SK-N-SH (cell line): ENCODE measurements around the gene CNNM1. TPM values are rescaled to one million over a fixed set of nuclear protein-coding genes. Genes with fewer than 3 reads are reported as not detected.

ENCODE experiments used
- CTCF ChIA-PET: fragments of 300-600, 350-600 bp; formaldehyde crosslinking; extraction: SDS; loops from one replicate; lab custom pipeline; 2021; lab: Yijun Ruan, JAX
- POLR2A ChIA-PET: fragments of 350-600 bp; sonication (Branson Sonifier 250); formaldehyde crosslinking; extraction: SDS; loops from one replicate; lab custom pipeline; 2020; ENCODE audit warnings: antibody characterized with exemption, inconsistent platforms; lab: Yijun Ruan, JAX
- DNase-seq: peaks from one replicate; pipeline ENCODE4 v3.0.0; 2012
- H2AFZ ChIP-seq: fragments of 200-600 bp; sonication (generic); 2 replicates; pipeline ENCODE4 v1.8.1; 2016; ENCODE audit warnings: antibody characterized with exemption, mild to moderate bottlenecking, low read depth
- H3F3A ChIP-seq: fragments of 200-600 bp; sonication (generic); replicated peaks from 2 replicates; pipeline ENCODE3; 2016; ENCODE audit warnings: antibody characterized with exemption, mild to moderate bottlenecking; ENCODE audit not compliant: insufficient read depth
- H3K27ac ChIP-seq, 2 experiments: fragments of 200-500 bp in 1 of 2; fragments of 200-600 bp in 1 of 2; sonication (Bioruptor generic) in 1 of 2; sonication (generic), shearing (Covaris generic) in 1 of 2; 2 replicates each; pipeline versions ENCODE4 v1.5.1 to v1.6.1; 2014 to 2016; ENCODE audit warnings: low read depth in 2 of 2, inconsistent platforms in 1 of 2, low read length in 1 of 2, mild to moderate bottlenecking in 1 of 2, mixed read lengths in 1 of 2
- H3K27me3 ChIP-seq: fragments of 200-600 bp; sonication (generic), shearing (Covaris generic); 2 replicates; pipeline ENCODE4 v1.6.1; 2016; ENCODE audit warnings: mixed run types; ENCODE audit not compliant: insufficient read depth
- H3K36me3 ChIP-seq, 2 experiments: fragments of 200-500 bp in 1 of 2; fragments of 200-600 bp in 1 of 2; sonication (Bioruptor generic) in 1 of 2; sonication (generic) in 1 of 2; replicated peaks in 1 of 2; 2 replicates each; pipeline versions ENCODE3 to v1.5.1; 2014 to 2016; ENCODE audit warnings: low read length in 1 of 2, mild to moderate bottlenecking in 1 of 2; ENCODE audit not compliant: insufficient read depth in 2 of 2, control insufficient read depth in 1 of 2
- H3K4me1 ChIP-seq, 2 experiments: fragments of 200-500 bp in 1 of 2; fragments of 200-600 bp in 1 of 2; sonication (Bioruptor generic) in 1 of 2; sonication (generic), shearing (Covaris generic) in 1 of 2; 2 replicates each; pipeline versions ENCODE4 v1.5.1 to v1.6.1; 2014 to 2016; ENCODE audit warnings: low read depth in 1 of 2, low read length in 1 of 2, mixed run types in 1 of 2; ENCODE audit not compliant: insufficient read depth in 2 of 2, control insufficient read depth in 1 of 2
- H3K4me2 ChIP-seq: fragments of 200-600 bp; sonication (generic), shearing (Covaris generic); 2 replicates; pipeline ENCODE4 v1.6.1; 2017; ENCODE audit warnings: mixed run types
- H3K4me3 ChIP-seq, 2 experiments: fragments of 200-500 bp in 1 of 2; fragments of 200-600 bp in 1 of 2; sonication (Bioruptor generic) in 1 of 2; sonication (generic), shearing (Covaris generic) in 1 of 2; 2 replicates each; pipeline versions ENCODE4 v1.5.1 to v1.8.1; 2014 to 2016; ENCODE audit warnings: low read depth in 2 of 2, inconsistent platforms in 1 of 2, low read length in 1 of 2, mild to moderate bottlenecking in 1 of 2, mixed read lengths in 1 of 2, moderate library complexity in 1 of 2
- H3K79me2 ChIP-seq: fragments of 200-600 bp; sonication (generic); 2 replicates; pipeline ENCODE4 v1.8.1; 2017; ENCODE audit warnings: mild to moderate bottlenecking; ENCODE audit not compliant: insufficient read depth
- H3K9ac ChIP-seq: fragments of 200-600 bp; sonication (generic); 2 replicates; pipeline ENCODE4 v1.6.1; 2017; ENCODE audit warnings: mixed run types
- H3K9me2 ChIP-seq: fragments of 200-600 bp; sonication (generic); 2 replicates; pipeline ENCODE4 v1.6.1; 2017; ENCODE audit warnings: mixed run types
- H3K9me3 ChIP-seq: fragments of 200-600 bp; sonication (generic); 2 replicates; pipeline ENCODE4 v1.6.1; 2017; ENCODE audit warnings: mixed run types, mild to moderate bottlenecking, moderate library complexity
- H4K20me1 ChIP-seq: fragments of 200-600 bp; sonication (generic); 2 replicates; pipeline ENCODE4 v1.6.1; 2017; ENCODE audit warnings: mild to moderate bottlenecking, mixed run types; ENCODE audit not compliant: insufficient read depth
- CTCF ChIP-seq: fragments of 200-600 bp; sonication (generic); IDR thresholded peaks from 2 replicates; pipeline ENCODE4 v1.6.1; 2017; ENCODE audit warnings: antibody characterized with exemption, mild to moderate bottlenecking, moderate library complexity
- ELF1 ChIP-seq: IDR thresholded peaks from 2 replicates; pipeline ENCODE4 v1.4.0; 2012
- FOXM1 ChIP-seq: IDR thresholded peaks from 2 replicates; pipeline ENCODE4 v1.4.0; 2012; ENCODE audit warnings: low read depth, mild to moderate bottlenecking
- GABPA ChIP-seq: IDR thresholded peaks from 2 replicates; pipeline ENCODE4 v1.4.0; 2012; ENCODE audit warnings: low read depth, mild to moderate bottlenecking
- GATA2 ChIP-seq: sonication (generic); formaldehyde crosslinking; IDR thresholded peaks from 2 replicates; pipeline ENCODE4 v1.5.0; 2020; ENCODE audit warnings: mild to moderate bottlenecking, missing genetic modification reagents
- IRF3 ChIP-seq: fragments of 150-350 bp; IDR thresholded peaks from 2 replicates; pipeline ENCODE4 v1.6.1; 2016; ENCODE audit warnings: mild to moderate bottlenecking, low read depth, low read length
- PBX3 ChIP-seq: IDR thresholded peaks from 2 replicates; pipeline ENCODE4; 2012
- REST ChIP-seq: IDR thresholded peaks from 2 replicates; pipeline ENCODE4 v1.6.1; 2012; ENCODE audit warnings: mild to moderate bottlenecking, low read depth, low read length, moderate library complexity
- RFX5 ChIP-seq: IDR thresholded peaks from 2 replicates; pipeline ENCODE4 v1.6.1; 2012; ENCODE audit warnings: mild to moderate bottlenecking, improper control_type of control experiment, low read length
- SMC3 ChIP-seq: IDR thresholded peaks from 2 replicates; pipeline ENCODE4 v1.6.1; 2012; ENCODE audit warnings: low read depth, low read length, improper control_type of control experiment
- TAF1 ChIP-seq: IDR thresholded peaks from 2 replicates; pipeline ENCODE4 v1.6.1; 2012; ENCODE audit warnings: low read depth, mild to moderate bottlenecking, low read length, moderate library complexity, borderline replicate concordance
- TCF12 ChIP-seq: IDR thresholded peaks from 2 replicates; pipeline ENCODE4 v1.4.0; 2012
- TEAD4 ChIP-seq: IDR thresholded peaks from 2 replicates; pipeline ENCODE4 v1.4.0; 2012; ENCODE audit warnings: mild to moderate bottlenecking, borderline replicate concordance; ENCODE audit not compliant: insufficient read depth
- USF2 ChIP-seq: fragments of 150-350 bp; IDR thresholded peaks from 2 replicates; pipeline ENCODE4 v1.6.1; 2017; ENCODE audit warnings: antibody characterized with exemption, low read length, low read depth, borderline replicate concordance
- ZBTB33 ChIP-seq: IDR thresholded peaks from 2 replicates; pipeline ENCODE4 v1.4.0; 2012; ENCODE audit warnings: low read depth, borderline replicate concordance
- WGBS: methylation state at CpG from one replicate; pipeline ENCODE4 v1.1.6; 2017; ENCODE audit warnings: low lambda C conversion rate; 5-methylcytosine and 5-hydroxymethylcytosine counted together
- polyA plus RNA-seq, 3 experiments: library from polyadenylated mRNA; depleted of rRNA; stranded (reverse); fragments of >200 nt; gene quantifications; 2 replicates each; pipeline ENCODE4 v1.2.3, GENCODE V29; 2012

CNNM1 gene
- polyA plus RNA-seq, 1 of the 3 experiments (the other 2 are of a cell fraction): 0.12 TPM

- POLR2A ChIA-PET: no interaction called here
- 96% methylated on average over 1 of the region's 1 CpG for WGBS
- Histone ChIP-seq H3F3A (no peaks in the 10 kb centered on the region), H3K79me2 (peaks cover 25% of the 10 kb centered on the region), H3K4me2 (no peak overlapping the region), H3K4me1 (peaks cover 6 to 8% of the 10 kb centered on the region in 2 experiments; a peak in 2 of 4 replicates), H2AFZ (no peak overlapping the region), H3K36me3 (peaks cover 13 to 29% of the 10 kb centered on the region in 2 experiments), H3K9me2 (no peaks in the 10 kb centered on the region), H3K9me3 (no peaks in the 10 kb centered on the region), H3K27ac (no peak overlapping the region), H3K9ac (no peak overlapping the region), H4K20me1 (no peaks in the 10 kb centered on the region), H3K4me3 (no peak overlapping the region), H3K27me3 (no peaks in the 10 kb centered on the region)
- no peak for DNase-seq
- TF ChIP-seq ZBTB33 (no peak), IRF3 (no peak), FOXM1 (no peak), TEAD4 (no peak), SMC3 (no peak), GATA2 (no peak), GABPA (no peak), TAF1 (no peak), TCF12 (no peak), ELF1 (no peak), PBX3 (no peak)
- CTCF ChIA-PET: interaction anchor here (2.9 kb wide), 1 partner anchor 11 kb away, joined by 14 read pairs; no protein-coding TSS in a partner anchor
These were observed 96.0 kb downstream of the CNNM1 start for GRCh38 chr10:99425204-99425603.

GRCh38 chr10:99426689-99427088 lies 97.5 kb downstream of the CNNM1 start:
- H3K27ac ChIP-seq: no peak overlapping the region
- WGBS: 63% methylated on average over 3 of the region's 3 CpGs
- no peak for TF ChIP-seq USF2
- no peak for TF ChIP-seq CTCF
- no peak for TF ChIP-seq REST
- TF ChIP-seq RFX5: no peak

More at GRCh38 chr10:99426689-99427088, 97.5 kb downstream of the CNNM1 start:
- peaks cover 35% of the 10 kb centered on the region for H3K79me2 ChIP-seq
- no peaks in the 10 kb centered on the region for H4K20me1 ChIP-seq
- no peaks in the 10 kb centered on the region for H3F3A ChIP-seq
- H2AFZ ChIP-seq: no peak overlapping the region
- no peak overlapping the region for H3K4me2 ChIP-seq
- H3K9me2 ChIP-seq: no peaks in the 10 kb centered on the region
- DNase-seq: no peak
- CTCF ChIA-PET: interaction anchor here (1.0 to 2.9 kb wide), 2 partner anchors 10 to 186 kb away, joined by 3 to 14 read pairs; no protein-coding TSS in a partner anchor
- H3K4me1 ChIP-seq: peaks cover 8 to 10% of the 10 kb centered on the region in 2 experiments; a peak in 2 of 4 replicates
- POLR2A ChIA-PET: no interaction called here
- no peaks in the 10 kb centered on the region for H3K27me3 ChIP-seq
- no peak overlapping the region for H3K9ac ChIP-seq
- H3K4me3 ChIP-seq: no peak overlapping the region
- no peaks in the 10 kb centered on the region for H3K9me3 ChIP-seq
- peaks cover 13 to 20% of the 10 kb centered on the region in 2 experiments for H3K36me3 ChIP-seq
